ENCODE results near the gene ZC3H18. TPM values are rescaled to one million over a fixed set of nuclear protein-coding genes. Genes with fewer than 3 reads are reported as not detected.

Gene ZC3H18
- polyA plus RNA-seq, 1 experiment: 11.2 TPM

DNA sequence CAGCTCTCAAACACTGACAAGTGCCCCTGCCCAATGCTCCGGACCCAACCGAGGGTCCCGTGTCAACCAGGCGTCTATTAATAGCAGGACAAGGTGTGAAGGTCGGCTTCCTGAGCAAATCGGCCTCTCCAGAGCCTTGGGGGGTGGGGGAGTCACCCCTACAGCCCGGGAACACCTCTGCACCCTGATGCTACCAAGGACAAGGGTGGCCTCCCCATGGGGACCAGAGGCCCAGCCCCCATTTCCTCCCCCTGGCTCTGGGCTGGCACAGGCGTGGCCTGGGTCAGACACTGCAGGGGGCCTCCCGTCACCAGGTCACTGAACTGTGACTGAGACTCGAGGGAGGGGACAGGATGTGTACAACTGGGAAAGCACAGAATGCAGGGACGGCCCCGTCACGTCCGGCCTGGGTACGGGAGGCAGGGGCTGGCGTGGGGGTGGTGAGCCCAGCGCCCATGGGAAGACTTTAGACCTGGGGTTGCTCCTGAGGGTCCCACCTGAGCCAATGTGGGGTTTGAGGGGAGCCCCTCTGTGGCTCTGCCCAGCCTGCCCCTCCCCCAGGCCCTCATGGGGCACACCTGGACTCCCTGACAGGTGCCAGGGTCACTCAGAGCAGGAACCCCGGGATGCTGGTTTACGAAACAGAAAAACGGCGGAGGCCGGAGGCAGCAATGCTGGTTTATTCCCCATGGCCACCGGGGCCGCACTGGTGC, 81.2 kb downstream of the ZC3H18 start:
- peak overlapping the region; percentile 86 for H3K4me3 ChIP-seq (ENCODE audit: low read depth, low read length)
- no peaks in the 10 kb centered on the region for H3K27me3 ChIP-seq (ENCODE audit: control insufficient read depth, insufficient read depth, low read length)
- H3K36me3 ChIP-seq (ENCODE audit: control insufficient read depth, insufficient read depth, low read length): peaks cover 6% of the 10 kb centered on the region
- DNase-seq (ENCODE audit: low read depth): no peak
- no peak for TF ChIP-seq CTCF (IDR thresholded peaks at IDR 0.05; ENCODE audit: insufficient read depth, low read depth, low read length)
- CTCF ChIA-PET: interaction anchor here (0.5 kb wide), 1 partner anchor 13 kb away, joined by 4 read pairs; no protein-coding TSS in a partner anchor
- POLR2A ChIA-PET: no interaction called here

DNA sequence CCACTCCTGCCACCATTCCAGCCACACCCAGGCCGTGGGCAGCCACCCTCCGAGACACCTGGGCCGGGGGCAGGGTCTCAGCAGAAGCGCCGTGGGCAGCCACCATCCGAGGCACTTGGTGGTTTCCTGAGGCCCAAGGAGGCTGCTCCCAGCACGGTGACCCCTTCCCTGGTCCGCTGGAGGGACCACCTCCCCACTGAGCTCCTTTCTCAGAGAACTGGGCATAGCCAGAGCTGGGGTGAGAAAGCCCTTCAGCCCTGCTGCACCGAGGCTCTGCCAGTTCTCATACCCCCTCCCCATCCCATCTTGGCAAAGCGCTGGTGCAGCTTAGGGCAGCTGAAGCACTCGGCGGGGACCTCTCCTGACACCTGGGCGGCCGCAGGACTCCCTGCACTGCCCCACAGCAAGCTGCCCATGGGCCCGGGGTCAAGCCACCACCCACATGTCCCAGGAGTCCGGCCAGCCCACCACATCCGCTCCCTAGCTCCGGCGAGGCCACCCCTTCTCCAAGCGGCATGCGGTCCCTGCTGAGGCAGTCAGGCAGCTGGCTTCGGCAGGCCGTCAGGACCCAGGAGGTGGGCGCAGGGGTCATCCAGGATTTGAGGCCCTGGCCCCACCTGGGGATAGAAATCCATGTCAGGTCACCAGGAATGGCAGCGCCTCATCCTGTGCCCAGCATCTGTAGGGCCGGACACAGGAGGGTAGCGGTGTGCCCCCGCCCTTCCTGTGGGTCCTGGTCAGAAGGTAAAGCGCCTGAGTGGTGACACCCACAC, 82.0 kb downstream of the ZC3H18 start:
- Histone ChIP-seq H3K36me3 (ENCODE audit: control insufficient read depth, insufficient read depth, low read length) (peaks cover 6% of the 10 kb centered on the region), H3K4me3 (ENCODE audit: low read depth, low read length) (no peak overlapping the region), H3K27me3 (ENCODE audit: control insufficient read depth, insufficient read depth, low read length) (no peaks in the 10 kb centered on the region)
- no peak for TF ChIP-seq CTCF (IDR thresholded peaks at IDR 0.05; ENCODE audit: insufficient read depth, low read depth, low read length)
- CTCF ChIA-PET: interaction anchor here (0.5 kb wide), 1 partner anchor 12 kb away, joined by 4 read pairs; no protein-coding TSS in a partner anchor
- no peak for DNase-seq (ENCODE audit: low read depth)
- POLR2A ChIA-PET: no interaction called here

DNA sequence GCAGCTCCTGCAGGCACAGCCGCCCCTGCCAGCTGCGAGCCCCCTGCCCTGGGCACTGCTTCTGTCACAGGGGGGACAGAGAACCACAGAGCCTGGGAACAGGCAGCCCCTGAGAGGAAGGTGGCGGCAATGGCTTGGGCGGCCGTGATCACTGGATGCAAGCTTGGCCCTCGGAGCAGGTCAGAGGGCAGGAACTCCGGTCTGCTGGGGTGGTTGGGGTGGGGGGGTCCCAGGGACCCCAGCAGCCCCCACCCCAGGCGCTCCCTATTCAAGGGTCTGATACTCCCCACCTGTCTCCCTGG, 82.5 kb downstream of the ZC3H18 start:
- H3K36me3 ChIP-seq (ENCODE audit: control insufficient read depth, insufficient read depth, low read length): peaks cover 6% of the 10 kb centered on the region
- no peak for TF ChIP-seq CTCF (IDR thresholded peaks at IDR 0.05; ENCODE audit: insufficient read depth, low read depth, low read length)
- CTCF ChIA-PET: no interaction called here
- POLR2A ChIA-PET: no interaction called here
- H3K27me3 ChIP-seq (ENCODE audit: control insufficient read depth, insufficient read depth, low read length): no peaks in the 10 kb centered on the region
- H3K4me3 ChIP-seq (ENCODE audit: low read depth, low read length): no peak overlapping the region
- DNase-seq (ENCODE audit: low read depth): no peak

- ChIA-PET CTCF (no interaction called here), POLR2A (no interaction called here)
Observed at GRCh38 chr16:88653101-88653500, 82.9 kb downstream of the ZC3H18 start.

More at GRCh38 chr16:88653101-88653500, 82.9 kb downstream of the ZC3H18 start:
- Histone ChIP-seq H3K36me3 (ENCODE audit: control insufficient read depth, insufficient read depth, low read length) (peaks cover 6% of the 10 kb centered on the region), H3K4me3 (ENCODE audit: low read depth, low read length) (no peak overlapping the region), H3K27me3 (ENCODE audit: control insufficient read depth, insufficient read depth, low read length) (no peaks in the 10 kb centered on the region)
- no peak for DNase-seq (ENCODE audit: low read depth)
- no peak for TF ChIP-seq CTCF (IDR thresholded peaks at IDR 0.05; ENCODE audit: insufficient read depth, low read depth, low read length)

All from BJ (cell line).